GM12873 (cell line): ENCODE measurements around the gene STEEP1.

Source experiments
- TF ChIP-seq, protein P1 (sequence below): IDR thresholded peaks from 2 replicates; pipeline ENCODE4 v1.5.1; 2012; ENCODE audit warnings: low read depth, mild to moderate bottlenecking, moderate library complexity, low read length, control low read depth; ENCODE audit not compliant: insufficient read depth; ENCODE audit errors: missing control alignments

STEEP1 gene

DNA sequence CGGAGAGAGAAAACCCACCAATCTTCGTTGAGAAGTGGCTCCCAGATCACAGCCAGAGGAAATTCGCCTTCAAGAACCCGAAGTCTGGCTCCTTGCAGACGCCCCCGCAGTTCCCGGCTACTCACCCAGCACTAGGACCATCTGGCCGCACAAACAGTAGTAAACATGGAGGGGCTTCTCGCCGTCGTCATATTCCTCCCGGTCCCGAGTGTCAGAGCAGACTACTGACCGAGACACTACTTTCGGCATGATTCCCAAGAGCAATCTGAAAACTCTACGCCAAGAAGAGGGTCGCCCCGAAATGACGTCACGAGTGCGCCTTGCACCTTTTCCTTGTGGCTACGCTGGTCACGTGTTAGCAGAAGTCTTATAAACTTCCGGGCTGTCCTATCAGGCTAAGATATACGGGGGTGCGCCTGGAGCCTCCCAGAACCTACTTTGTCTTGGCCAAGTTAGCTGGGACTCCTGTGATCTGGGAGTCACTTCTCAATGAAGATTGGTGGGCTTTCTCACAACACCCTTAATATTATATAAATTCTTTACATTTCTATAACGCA, at the start of gene STEEP1:
STEEP1 (minus strand) TSS at position 303 of the 557 bp plus-strand sequence; CDS start at position 249, 54 bp downstream.
- TF ChIP-seq, protein P1, sequence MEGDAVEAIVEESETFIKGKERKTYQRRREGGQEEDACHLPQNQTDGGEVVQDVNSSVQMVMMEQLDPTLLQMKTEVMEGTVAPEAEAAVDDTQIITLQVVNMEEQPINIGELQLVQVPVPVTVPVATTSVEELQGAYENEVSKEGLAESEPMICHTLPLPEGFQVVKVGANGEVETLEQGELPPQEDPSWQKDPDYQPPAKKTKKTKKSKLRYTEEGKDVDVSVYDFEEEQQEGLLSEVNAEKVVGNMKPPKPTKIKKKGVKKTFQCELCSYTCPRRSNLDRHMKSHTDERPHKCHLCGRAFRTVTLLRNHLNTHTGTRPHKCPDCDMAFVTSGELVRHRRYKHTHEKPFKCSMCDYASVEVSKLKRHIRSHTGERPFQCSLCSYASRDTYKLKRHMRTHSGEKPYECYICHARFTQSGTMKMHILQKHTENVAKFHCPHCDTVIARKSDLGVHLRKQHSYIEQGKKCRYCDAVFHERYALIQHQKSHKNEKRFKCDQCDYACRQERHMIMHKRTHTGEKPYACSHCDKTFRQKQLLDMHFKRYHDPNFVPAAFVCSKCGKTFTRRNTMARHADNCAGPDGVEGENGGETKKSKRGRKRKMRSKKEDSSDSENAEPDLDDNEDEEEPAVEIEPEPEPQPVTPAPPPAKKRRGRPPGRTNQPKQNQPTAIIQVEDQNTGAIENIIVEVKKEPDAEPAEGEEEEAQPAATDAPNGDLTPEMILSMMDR, result no peak

DNA sequence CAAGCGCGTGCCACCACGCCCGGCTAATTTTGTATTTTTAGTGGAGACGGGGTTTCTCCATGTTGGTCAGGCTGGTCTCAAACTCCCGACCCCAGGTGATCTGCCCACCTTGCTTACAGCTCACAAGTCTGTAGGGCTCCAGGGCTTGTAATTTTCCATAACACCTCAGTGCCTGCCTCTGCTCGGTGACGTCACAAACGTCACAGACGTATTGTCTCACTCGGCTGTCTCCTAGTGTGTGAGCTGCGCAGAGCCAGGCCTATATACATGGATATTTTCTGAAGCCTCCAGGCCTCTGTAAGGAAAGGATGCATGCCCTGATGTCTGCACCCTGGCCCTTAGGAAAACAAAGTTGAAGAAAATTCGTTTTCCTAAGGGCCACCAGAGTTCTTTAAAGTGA, 49.6 kb upstream of the STEEP1 start:
- TF ChIP-seq, protein P1, result no peak

DNA sequence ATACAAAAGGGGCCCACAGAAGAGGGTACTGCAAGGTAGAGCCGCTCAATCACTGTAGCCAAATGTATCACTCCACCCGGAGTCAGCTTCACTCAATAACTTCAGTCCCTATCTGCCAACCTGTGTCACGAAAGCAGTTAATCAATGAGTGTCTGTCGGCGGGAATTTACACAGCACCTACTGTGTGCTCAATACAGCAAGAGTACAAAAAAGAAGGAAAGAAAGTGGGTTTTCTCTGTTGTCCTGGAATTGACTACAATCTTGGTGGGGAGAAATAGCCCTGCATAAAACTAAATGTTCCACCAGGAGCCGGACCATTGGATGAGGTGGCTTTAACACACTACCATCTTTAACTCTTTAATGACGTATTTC, 41.8 kb upstream of the STEEP1 start:
- TF ChIP-seq, protein P1, result no peak

DNA sequence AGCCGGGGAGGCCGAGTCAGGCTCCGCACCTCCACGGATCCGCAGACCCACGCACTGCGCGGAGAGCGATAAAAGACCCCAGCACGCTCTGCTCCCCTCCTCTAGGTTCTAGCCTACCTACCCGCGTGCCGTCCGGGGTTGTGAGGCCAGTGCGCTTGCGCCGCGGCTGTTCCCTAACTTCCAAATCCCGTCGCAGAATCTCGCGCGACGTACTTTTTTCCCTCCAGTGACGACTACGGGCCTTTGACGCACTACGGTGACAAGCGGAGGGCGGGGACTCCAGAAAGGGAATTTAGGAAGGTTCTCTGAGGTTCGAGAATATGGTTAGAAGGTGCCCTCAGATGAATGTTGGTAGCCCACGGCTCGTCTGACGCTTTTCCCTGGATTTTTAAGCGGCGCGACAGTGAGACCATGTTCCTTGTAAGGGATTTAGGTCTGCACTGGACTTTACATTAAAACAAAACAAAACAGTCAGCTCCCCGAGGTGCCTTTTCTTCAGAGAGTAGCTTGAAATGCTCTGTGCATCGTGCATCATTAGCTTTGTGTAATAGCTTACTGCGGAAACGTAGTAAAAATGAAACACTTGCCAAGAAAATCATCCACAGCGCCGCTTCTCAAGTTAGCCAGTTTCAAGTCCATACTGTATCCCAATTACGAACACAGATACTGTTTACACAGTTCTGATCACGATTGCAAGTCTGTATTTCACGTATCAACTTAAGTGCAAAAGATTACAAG, 41.2 kb upstream of the STEEP1 start, which contains the start of gene NKRF:
NKRF (minus strand) TSS at position 145 of the 738 bp plus-strand sequence.
- TF ChIP-seq, protein P1, result no peak

DNA sequence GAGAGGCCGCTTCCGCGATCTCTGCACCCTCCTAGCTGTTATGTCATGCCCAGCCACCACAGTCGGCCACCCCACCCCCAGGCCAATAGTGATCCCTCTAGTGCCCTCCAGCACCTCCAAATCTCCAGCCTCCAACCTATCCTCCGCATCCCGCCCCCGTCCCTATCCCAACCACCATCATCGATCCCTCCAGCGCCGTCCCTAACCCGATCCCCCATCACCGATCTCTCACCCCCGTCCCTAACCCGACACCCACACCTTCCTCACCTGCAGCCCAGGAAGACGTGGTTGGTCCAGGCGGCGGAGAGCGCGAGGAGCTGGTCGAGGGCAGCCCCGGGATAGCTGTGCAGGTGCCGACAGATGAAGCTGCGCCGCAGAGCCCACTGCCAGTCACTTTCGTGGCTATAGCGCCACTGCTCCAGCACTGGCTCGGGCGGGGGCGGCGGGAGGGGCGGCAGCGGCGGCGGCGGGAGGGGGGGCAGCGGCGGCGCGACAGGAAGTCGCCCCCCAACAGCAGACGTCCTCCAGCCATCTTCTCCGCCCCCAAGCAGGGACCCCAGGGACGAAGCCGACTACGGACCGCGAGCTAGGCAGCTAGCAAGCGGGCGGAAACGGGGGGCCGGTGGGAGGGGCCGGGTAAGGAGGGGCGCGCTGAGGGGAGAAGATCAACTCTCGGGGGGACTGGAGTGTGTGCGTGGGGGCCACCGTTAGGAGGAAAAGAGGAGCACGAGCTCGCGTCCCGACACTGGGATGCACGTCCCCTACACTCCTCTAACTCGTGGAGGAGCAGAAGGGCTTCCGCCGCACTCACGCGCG, 40.5 kb upstream of the STEEP1 start:
- TF ChIP-seq, protein P1, result no peak

DNA sequence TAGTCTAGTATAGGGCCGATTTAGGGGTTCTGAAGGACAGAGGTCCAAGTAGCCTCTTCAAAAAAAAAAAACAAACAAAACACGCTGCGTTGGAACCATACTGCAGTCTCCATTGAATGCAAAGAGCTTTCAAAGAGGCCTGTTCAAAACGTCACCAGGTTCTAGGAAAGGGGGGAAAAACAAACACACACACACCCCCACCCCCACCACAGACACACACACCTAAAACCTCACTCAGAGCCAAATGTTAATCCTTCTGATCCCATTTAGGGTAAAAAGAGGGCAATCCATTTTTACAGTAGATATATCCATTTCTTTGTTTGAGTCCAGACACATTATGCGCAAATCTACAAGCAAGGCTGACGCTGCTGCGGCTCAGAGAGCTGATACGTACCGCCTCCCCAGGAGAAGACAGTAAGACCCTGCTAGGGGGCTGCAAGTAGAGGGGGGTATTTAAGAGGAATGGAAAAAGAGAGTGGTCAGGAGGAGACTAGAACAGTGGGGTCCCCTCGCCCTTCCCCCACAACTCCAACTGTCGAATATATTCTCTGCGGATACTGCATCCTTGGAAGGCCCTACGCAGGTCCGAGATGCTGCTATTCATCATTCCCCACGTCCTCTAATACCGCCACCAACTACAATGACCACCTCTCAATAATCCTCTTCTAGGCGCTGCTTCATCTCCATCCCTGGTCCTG, 39.7 kb upstream of the STEEP1 start:
- TF ChIP-seq, protein P1, result no peak
